Amniotic epithelial cell (primary cell): Measurements from ENCODE around the gene DUSP9.

Experiments
- DNase-seq: peaks from one replicate; pipeline ENCODE4 v3.0.0-alpha.2; 2010; ENCODE audit warnings: low read depth

Gene DUSP9

GRCh38 chrX:153622661-153623309, 24.2 kb upstream of the DUSP9 start:
- peak; percentile 90 for DNase-seq

GRCh38 chrX:153623310-153624029, 23.5 kb upstream of the DUSP9 start:
- DNase-seq = no peak

GRCh38 chrX:153624196-153625091, 22.6 kb upstream of the DUSP9 start:
- DNase-seq = no peak

- no peak for DNase-seq
These were observed 21.6 kb upstream of the DUSP9 start for GRCh38 chrX:153625271-153626024.

GRCh38 chrX:153626025-153626633, 20.9 kb upstream of the DUSP9 start:
- peak; percentile 27 for DNase-seq

- DNase-seq = no peak
These were observed 19.9 kb upstream of the DUSP9 start for GRCh38 chrX:153626863-153627674.

GRCh38 chrX:153627675-153628111, 19.3 kb upstream of the DUSP9 start:
- DNase-seq = no peak

- DNase-seq = no peak
These were observed 18.9 kb upstream of the DUSP9 start for GRCh38 chrX:153628129-153628528.

GRCh38 chrX:153628665-153629064, 18.3 kb upstream of the DUSP9 start:
- DNase-seq = no peak

GRCh38 chrX:153631346-153631745, 15.7 kb upstream of the DUSP9 start:
- DNase-seq = no peak

GRCh38 chrX:153631907-153632594, 15.0 kb upstream of the DUSP9 start:
- DNase-seq = no peak

- no peak for DNase-seq
These were observed 14.4 kb upstream of the DUSP9 start for GRCh38 chrX:153632595-153632946.

- DNase-seq = no peak
These were observed 14.0 kb upstream of the DUSP9 start for GRCh38 chrX:153633048-153633447.

- DNase-seq = no peak
These were observed 13.3 kb upstream of the DUSP9 start for GRCh38 chrX:153633607-153634180.

GRCh38 chrX:153634236-153634635, 12.8 kb upstream of the DUSP9 start:
- no peak for DNase-seq

- no peak for DNase-seq
These were observed 12.2 kb upstream of the DUSP9 start for GRCh38 chrX:153634832-153635231.

- DNase-seq = no peak
These were observed 11.6 kb upstream of the DUSP9 start for GRCh38 chrX:153635388-153635787.

- peak; percentile 11 for DNase-seq
These were observed 11.0 kb upstream of the DUSP9 start for GRCh38 chrX:153635788-153636668.

GRCh38 chrX:153636716-153637115, 10.3 kb upstream of the DUSP9 start:
- no peak for DNase-seq
